Stimulated activated CD4-positive, alpha-beta T cell treated with anti-CD3 and anti-CD28 coated beads, TNF-alpha, amount 100 ng/mL, for 4 hours (primary cell): ENCODE data around the gene PXDN.

Experiments
- DNase-seq, 3 experiments: peaks; one replicate each; pipeline ENCODE4 v3.0.0-alpha.2; 2020; ENCODE audit warnings: low read depth in 3 of 3

The PXDN gene

GRCh38 chr2:1648241-1649102, 95.8 kb downstream of the PXDN start:
- no peak for DNase-seq

- DNase-seq, result no peak
Measured at GRCh38 chr2:1647417-1648240, 96.7 kb downstream of the PXDN start.

- DNase-seq, result no peak
Measured at GRCh38 chr2:1645761-1646476, 98.4 kb downstream of the PXDN start.

- DNase-seq, result no peak
Measured at GRCh38 chr2:1644427-1644826, 99.9 kb downstream of the PXDN start.

- DNase-seq, result no peak
Measured at GRCh38 chr2:1642993-1643619, 101.2 kb downstream of the PXDN start.

- DNase-seq, result no peak
Measured at GRCh38 chr2:1642066-1642861, 102.1 kb downstream of the PXDN start.

- DNase-seq, result no peak
Measured at GRCh38 chr2:1641523-1641922, 102.8 kb downstream of the PXDN start.

GRCh38 chr2:1640301-1641135, 103.8 kb downstream of the PXDN start:
- no peak for DNase-seq

GRCh38 chr2:1639086-1639858, 105.0 kb downstream of the PXDN start:
- DNase-seq, result no peak

GRCh38 chr2:1638281-1638860, 105.9 kb downstream of the PXDN start:
- no peak for DNase-seq

- DNase-seq, result no peak
Measured at GRCh38 chr2:1636791-1637415, 107.4 kb downstream of the PXDN start.

- DNase-seq, result no peak
Measured at GRCh38 chr2:1635823-1636222, 108.5 kb downstream of the PXDN start.

GRCh38 chr2:1634681-1635341, 109.5 kb downstream of the PXDN start:
- no peak for DNase-seq

GRCh38 chr2:1633936-1634587, 110.3 kb downstream of the PXDN start:
- DNase-seq, result no peak

- DNase-seq, result no peak
Measured at GRCh38 chr2:1633092-1633671, 111.1 kb downstream of the PXDN start.

GRCh38 chr2:1632510-1632909, 111.8 kb downstream of the PXDN start:
- no peak for DNase-seq

- no peak for DNase-seq
Measured at GRCh38 chr2:1632002-1632348, 112.3 kb downstream of the PXDN start.
